SK-N-MC (cell line): ENCODE data around the gene RGPD8.

Experiments
- DNase-seq: peaks from one replicate; pipeline ENCODE4 v3.0.0-alpha.2; 2011; ENCODE audit warnings: low read depth, low spot score
- H3K27ac ChIP-seq: fragments of 200-600 bp; sonication (generic); 2 replicates; pipeline ENCODE4 v1.5.1; 2016; ENCODE audit warnings: mixed run types
- H3K36me3 ChIP-seq: fragments of 200-600 bp; sonication (generic); 2 replicates; pipeline ENCODE4 v1.6.1; 2017; ENCODE audit warnings: antibody characterized with exemption, low read length, mixed read lengths; ENCODE audit not compliant: insufficient read depth
- H3K4me3 ChIP-seq: fragments of 200-600 bp; sonication (generic); 2 replicates; pipeline ENCODE4 v1.5.1; 2016
- H3K9ac ChIP-seq: fragments of 200-600 bp; sonication (generic); 2 replicates; pipeline ENCODE4 v1.8.0; 2017; ENCODE audit warnings: mixed run types, mixed read lengths; ENCODE audit not compliant: insufficient read length
- H3K9me3 ChIP-seq: fragments of 200-600 bp; sonication (generic); 2 replicates; pipeline ENCODE4 v1.6.1; 2017; ENCODE audit warnings: low read depth, mild to moderate bottlenecking, antibody characterized with exemption, low read length, moderate library complexity, mixed read lengths
- EZH2 ChIP-seq: fragments of 200-600 bp; sonication (generic); IDR thresholded peaks from one replicate; pipeline ENCODE4 v1.6.1; 2017; ENCODE audit warnings: antibody characterized with exemption
- FOXP2 ChIP-seq: optimal IDR thresholded peaks from 2 replicates; pipeline ENCODE3; 2011; ENCODE audit warnings: mild to moderate bottlenecking, moderate library complexity; ENCODE audit not compliant: insufficient read depth; ENCODE audit errors: extremely low read length, control extremely low read depth
- POLR2AphosphoS5 ChIP-seq: IDR thresholded peaks from 2 replicates; pipeline ENCODE4 v1.6.1; 2012; ENCODE audit warnings: mild to moderate bottlenecking, low read depth, low read length, borderline replicate concordance

RGPD8 gene

GRCh38 chr2:112321375-112322320, 111.8 kb downstream of the RGPD8 start:
- Histone ChIP-seq H3K27ac (no peak overlapping the region), H3K36me3 (no peaks in the 10 kb centered on the region; the same call in 1 of the 2 replicates), H3K9me3 (no peaks in the 10 kb centered on the region), H3K9ac (no peak overlapping the region), H3K4me3 (no peak overlapping the region)
- no peak for DNase-seq
- TF ChIP-seq EZH2 = no peak
- TF ChIP-seq POLR2AphosphoS5 = no peak
- no peak for TF ChIP-seq FOXP2
